Smooth muscle cell (in vitro differentiated cells): Measurements from ENCODE around the gene CAPS. TPM values are rescaled to one million over a fixed set of nuclear protein-coding genes. Genes with fewer than 3 reads are reported as not detected.

Experiments
- DNase-seq: peaks from one replicate; lab custom pipeline; 2025; ENCODE audit not compliant: unreplicated experiment; lab: John Stamatoyannopoulos, UW
- H2AFZ ChIP-seq: fragments of 200-600 bp; sonication (generic); 2 replicates; pipeline ENCODE4 v1.6.0; 2016; ENCODE audit warnings: antibody characterized with exemption, low read depth, mild to moderate bottlenecking
- H3F3A ChIP-seq: fragments of 200-600 bp; sonication (generic); 2 replicates; pipeline ENCODE4 v1.6.0; 2017; ENCODE audit warnings: antibody characterized with exemption, low read depth
- H3K27ac ChIP-seq: fragments of 200-600 bp; sonication (generic); 2 replicates; pipeline ENCODE4 v1.5.1; 2016; ENCODE audit warnings: low read depth, mild to moderate bottlenecking
- H3K27me3 ChIP-seq: fragments of 200-600 bp; sonication (generic); 2 replicates; pipeline ENCODE4 v1.6.1; 2016; ENCODE audit warnings: low read depth, mild to moderate bottlenecking
- H3K36me3 ChIP-seq: fragments of 200-600 bp; sonication (generic); 2 replicates; pipeline ENCODE4 v1.5.1; 2016; ENCODE audit warnings: low read depth
- H3K4me1 ChIP-seq: fragments of 200-600 bp; sonication (generic); 2 replicates; pipeline ENCODE4 v1.5.1; 2016; ENCODE audit warnings: low read depth
- H3K4me2 ChIP-seq: fragments of 200-600 bp; sonication (generic); 2 replicates; pipeline ENCODE4 v1.6.0; 2016; ENCODE audit warnings: mild to moderate bottlenecking
- H3K4me3 ChIP-seq: fragments of 200-600 bp; sonication (generic); 2 replicates; pipeline ENCODE4 v1.5.1; 2016; ENCODE audit warnings: mild to moderate bottlenecking
- H3K79me2 ChIP-seq: fragments of 200-600 bp; sonication (generic); 2 replicates; pipeline ENCODE4 v1.6.0; 2016; ENCODE audit warnings: low read depth, mild to moderate bottlenecking
- H3K9ac ChIP-seq: fragments of 200-600 bp; sonication (generic); 2 replicates; pipeline ENCODE4 v1.6.0; 2016; ENCODE audit warnings: low read depth
- H3K9me3 ChIP-seq: fragments of 200-600 bp; sonication (generic); replicated peaks from 2 replicates; pipeline ENCODE4 v1.5.1; 2016; ENCODE audit warnings: low read depth
- H4K20me1 ChIP-seq: fragments of 200-600 bp; sonication (generic); 2 replicates; pipeline ENCODE4 v1.6.0; 2016; ENCODE audit warnings: low read depth
- CTCF ChIP-seq: fragments of 200-600 bp; sonication (generic); IDR thresholded peaks from 2 replicates; pipeline ENCODE4 v1.5.1; 2017; ENCODE audit warnings: borderline replicate concordance, mild to moderate bottlenecking, antibody characterized with exemption; ENCODE audit not compliant: insufficient read depth, poor library complexity, severe bottlenecking
- WGBS: methylation state at CpG from one replicate; pipeline ENCODE4 v1.1.7; 2016; ENCODE audit warnings: low lambda C conversion rate; 5-methylcytosine and 5-hydroxymethylcytosine counted together
- polyA plus RNA-seq: library from polyadenylated mRNA; unstranded; fragments of >200 nt; fragmentation: Nextera tagmentation; extraction: Ambion mirVana; gene quantifications from 2 replicates; pipeline ENCODE4 v1.2.1, GENCODE V29; 2016
- total RNA-seq: library from RNA; depleted of rRNA; stranded (reverse); fragments of >200 nt; gene quantifications from 2 replicates; pipeline ENCODE4 v1.2.3, GENCODE V29; 2014

CAPS gene
- total and polyA plus RNA-seq, 2 experiments from 2014 or later: 5.1 to 17.3 TPM

GRCh38 chr19:5934774-5935472 lies 20.9 kb downstream of the CAPS start:
- no peak overlapping the region for H3K4me3 ChIP-seq
- peak overlapping the region; percentile 85 for H3K27ac ChIP-seq

GRCh38 chr19:5935473-5936291 lies 21.6 kb downstream of the CAPS start:
- Histone ChIP-seq H2AFZ (no peak overlapping the region), H3K9ac (no peak overlapping the region), H4K20me1 (peaks cover 82% of the 10 kb centered on the region), H3F3A (peaks cover 17% of the 10 kb centered on the region), H3K4me3 (no peak overlapping the region), H3K79me2 (peaks cover 18% of the 10 kb centered on the region), H3K4me2 (peak overlapping the region; percentile 73), H3K4me1 (peaks cover 16% of the 10 kb centered on the region), H3K36me3 (no peaks in the 10 kb centered on the region), H3K27me3 (no peaks in the 10 kb centered on the region), H3K27ac (peak overlapping the region; percentile 85), H3K9me3 (no peaks in the 10 kb centered on the region)
- no peak for DNase-seq
- no peak for TF ChIP-seq CTCF
- 70% methylated on average over 25 of the region's 25 CpGs for WGBS

More at GRCh38 chr19:5934774-5935472, 20.9 kb downstream of the CAPS start:
- peaks cover 17% of the 10 kb centered on the region for H3F3A ChIP-seq
- H3K36me3 ChIP-seq: no peaks in the 10 kb centered on the region
- no peak for DNase-seq
- H3K27me3 ChIP-seq: no peaks in the 10 kb centered on the region
- no peak for TF ChIP-seq CTCF
- H3K4me2 ChIP-seq: peak overlapping the region; percentile 73
- H2AFZ ChIP-seq: no peak overlapping the region
- peaks cover 75% of the 10 kb centered on the region for H4K20me1 ChIP-seq
- no peak overlapping the region for H3K9ac ChIP-seq
- peaks cover 16% of the 10 kb centered on the region for H3K4me1 ChIP-seq
- H3K9me3 ChIP-seq: no peaks in the 10 kb centered on the region
- 45% methylated on average over 16 of the region's 16 CpGs for WGBS
- peaks cover 11% of the 10 kb centered on the region for H3K79me2 ChIP-seq

GRCh38 chr19:5936292-5936592 lies 22.2 kb downstream of the CAPS start:
- Histone ChIP-seq H3K4me1 (peaks cover 16% of the 10 kb centered on the region), H3K4me3 (no peak overlapping the region), H4K20me1 (peaks cover 88% of the 10 kb centered on the region), H3F3A (peaks cover 17% of the 10 kb centered on the region), H3K27me3 (no peaks in the 10 kb centered on the region), H2AFZ (no peak overlapping the region), H3K36me3 (no peaks in the 10 kb centered on the region), H3K79me2 (peaks cover 22% of the 10 kb centered on the region), H3K4me2 (no peak overlapping the region), H3K27ac (no peak overlapping the region), H3K9me3 (no peaks in the 10 kb centered on the region), H3K9ac (no peak overlapping the region)
- no peak for DNase-seq
- 96% methylated on average over 9 of the region's 9 CpGs for WGBS
- TF ChIP-seq CTCF: no peak
